Type B pancreatic cell (in vitro differentiated cells): ENCODE results near the gene DPP6. TPM values are rescaled to one million over a fixed set of nuclear protein-coding genes. Genes with fewer than 3 reads are reported as not detected.

Experiments
- DNase-seq: peaks from one replicate; pipeline ENCODE4 v3.0.0; 2021; ENCODE audit warnings: mixed read lengths; ENCODE audit not compliant: unreplicated experiment; ENCODE audit errors: extremely low spot score
- H3K27ac Mint-ChIP-seq: 2 replicates; pipeline ENCODE4 v1.8.0; 2021; ENCODE audit warnings: mild to moderate bottlenecking, mixed read lengths
- H3K27me3 Mint-ChIP-seq: 2 replicates; pipeline ENCODE4 v1.8.0; 2021; ENCODE audit warnings: mixed read lengths
- H3K36me3 Mint-ChIP-seq: 2 replicates; pipeline ENCODE4 v1.8.0; 2021; ENCODE audit warnings: mixed read lengths
- H3K4me1 Mint-ChIP-seq: one replicate; pipeline ENCODE4 v1.8.0; 2021; ENCODE audit warnings: mixed read lengths; ENCODE audit not compliant: unreplicated experiment
- H3K4me3 Mint-ChIP-seq: 2 replicates; pipeline ENCODE4 v1.8.0; 2021; ENCODE audit warnings: mild to moderate bottlenecking, mixed read lengths
- H3K9me3 Mint-ChIP-seq: 2 replicates; pipeline ENCODE4 v1.8.0; 2021; ENCODE audit warnings: mixed read lengths
- CTCF ChIP-seq: fragments of 200-600 bp; sonication (generic); conservative IDR thresholded peaks from 2 replicates; pipeline ENCODE4 v1.5.0; 2021; ENCODE audit warnings: antibody characterized with exemption, mild to moderate bottlenecking
- total RNA-seq: library from RNA; stranded (reverse); gene quantifications from 2 replicates; pipeline ENCODE4 v1.2.1, GENCODE V29; 2021; ENCODE audit warnings: low replicate concordance

Gene DPP6
- total RNA-seq, 1 donor from 2014 or later, result 4.1 TPM

GRCh38 chr7:154743206-154743605, 691.0 kb downstream of the DPP6 start:
- Mint-ChIP-seq H3K4me1 (no peaks in the 10 kb centered on the region), H3K27me3 (peaks cover 36% of the 10 kb centered on the region)

GRCh38 chr7:154744256-154744860, 692.2 kb downstream of the DPP6 start:
- DNase-seq, result no peak
- H3K27ac Mint-ChIP-seq, result no peak overlapping the region
- no peak overlapping the region for H3K4me3 Mint-ChIP-seq
- H3K27me3 Mint-ChIP-seq, result peaks cover 36% of the 10 kb centered on the region
- H3K9me3 Mint-ChIP-seq, result no peaks in the 10 kb centered on the region
- H3K4me1 Mint-ChIP-seq, result no peaks in the 10 kb centered on the region
- H3K36me3 Mint-ChIP-seq, result no peaks in the 10 kb centered on the region
- TF ChIP-seq CTCF, result peak; percentile 94

More at GRCh38 chr7:154743206-154743605, 691.0 kb downstream of the DPP6 start:
- no peak for TF ChIP-seq CTCF
- no peak for DNase-seq
- Mint-ChIP-seq H3K36me3 (no peaks in the 10 kb centered on the region), H3K4me3 (no peak overlapping the region), H3K27ac (no peak overlapping the region), H3K9me3 (no peaks in the 10 kb centered on the region)

- Mint-ChIP-seq H3K27ac (no peak overlapping the region), H3K9me3 (no peaks in the 10 kb centered on the region), H3K27me3 (peaks cover 36% of the 10 kb centered on the region), H3K4me3 (no peak overlapping the region), H3K4me1 (no peaks in the 10 kb centered on the region), H3K36me3 (no peaks in the 10 kb centered on the region)
- DNase-seq, result no peak
- no peak for TF ChIP-seq CTCF
Observed at GRCh38 chr7:154744861-154745258, 692.7 kb downstream of the DPP6 start.

GRCh38 chr7:154746571-154747360, 694.6 kb downstream of the DPP6 start:
- no peaks in the 10 kb centered on the region for H3K36me3 Mint-ChIP-seq
- H3K4me1 Mint-ChIP-seq, result no peaks in the 10 kb centered on the region
- DNase-seq, result no peak
- no peak for TF ChIP-seq CTCF
- H3K27ac Mint-ChIP-seq, result no peak overlapping the region
- no peaks in the 10 kb centered on the region for H3K9me3 Mint-ChIP-seq
- H3K27me3 Mint-ChIP-seq, result peaks cover 37% of the 10 kb centered on the region
- no peak overlapping the region for H3K4me3 Mint-ChIP-seq

- Mint-ChIP-seq H3K4me3 (no peak overlapping the region), H3K36me3 (no peaks in the 10 kb centered on the region), H3K9me3 (no peaks in the 10 kb centered on the region), H3K27me3 (peaks cover 24% of the 10 kb centered on the region), H3K27ac (no peak overlapping the region), H3K4me1 (no peaks in the 10 kb centered on the region)
- TF ChIP-seq CTCF, result no peak
- DNase-seq, result no peak
Observed at GRCh38 chr7:154748089-154748786, 696.0 kb downstream of the DPP6 start.
